ENCODE results near the gene EPDR1. TPM values are rescaled to one million over a fixed set of nuclear protein-coding genes. Genes with fewer than 3 reads are reported as not detected.

Gene EPDR1
- polyA plus RNA-seq, 1 experiment, result 0.20 TPM

DNA sequence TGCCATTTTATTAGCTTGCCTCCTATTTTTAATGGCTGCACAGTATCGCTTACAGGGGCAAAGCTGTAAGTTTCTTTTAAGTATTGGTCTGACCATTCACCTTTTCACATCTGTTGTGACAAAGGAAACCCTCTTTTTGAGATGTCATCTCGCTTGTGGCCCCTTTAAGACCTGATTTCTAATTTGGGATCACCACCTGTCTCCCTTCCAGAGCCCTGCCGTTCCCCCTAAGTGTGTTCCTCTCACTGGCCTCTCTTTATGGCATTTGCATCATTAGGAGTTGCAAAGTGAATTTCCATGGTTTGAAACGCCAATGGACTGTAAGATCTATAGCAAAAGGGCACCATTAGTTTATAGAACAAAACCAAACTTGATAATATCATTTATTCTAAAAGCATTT, 1.4 kb downstream of the EPDR1 start:
- no peak overlapping the region for H3K27ac ChIP-seq (ENCODE audit: low read depth, low read length)
- TF ChIP-seq, protein P1, sequence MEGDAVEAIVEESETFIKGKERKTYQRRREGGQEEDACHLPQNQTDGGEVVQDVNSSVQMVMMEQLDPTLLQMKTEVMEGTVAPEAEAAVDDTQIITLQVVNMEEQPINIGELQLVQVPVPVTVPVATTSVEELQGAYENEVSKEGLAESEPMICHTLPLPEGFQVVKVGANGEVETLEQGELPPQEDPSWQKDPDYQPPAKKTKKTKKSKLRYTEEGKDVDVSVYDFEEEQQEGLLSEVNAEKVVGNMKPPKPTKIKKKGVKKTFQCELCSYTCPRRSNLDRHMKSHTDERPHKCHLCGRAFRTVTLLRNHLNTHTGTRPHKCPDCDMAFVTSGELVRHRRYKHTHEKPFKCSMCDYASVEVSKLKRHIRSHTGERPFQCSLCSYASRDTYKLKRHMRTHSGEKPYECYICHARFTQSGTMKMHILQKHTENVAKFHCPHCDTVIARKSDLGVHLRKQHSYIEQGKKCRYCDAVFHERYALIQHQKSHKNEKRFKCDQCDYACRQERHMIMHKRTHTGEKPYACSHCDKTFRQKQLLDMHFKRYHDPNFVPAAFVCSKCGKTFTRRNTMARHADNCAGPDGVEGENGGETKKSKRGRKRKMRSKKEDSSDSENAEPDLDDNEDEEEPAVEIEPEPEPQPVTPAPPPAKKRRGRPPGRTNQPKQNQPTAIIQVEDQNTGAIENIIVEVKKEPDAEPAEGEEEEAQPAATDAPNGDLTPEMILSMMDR (IDR thresholded peaks at IDR 0.05; ENCODE audit: low read depth, low read length), result no peak
- no peak overlapping the region for H3K4me3 ChIP-seq (ENCODE audit: low read depth, low read length)
- peaks cover 10% of the 10 kb centered on the region for H3K9me3 ChIP-seq (ENCODE audit: control insufficient read depth, insufficient read depth, low read length)
- no peak for DNase-seq (ENCODE audit: low read depth, low spot score)
- no peaks in the 10 kb centered on the region for H3K27me3 ChIP-seq (ENCODE audit: control insufficient read depth, insufficient read depth, low read length)
- POLR2A ChIA-PET, result no interaction called here
- CTCF ChIA-PET, result no interaction called here

DNA sequence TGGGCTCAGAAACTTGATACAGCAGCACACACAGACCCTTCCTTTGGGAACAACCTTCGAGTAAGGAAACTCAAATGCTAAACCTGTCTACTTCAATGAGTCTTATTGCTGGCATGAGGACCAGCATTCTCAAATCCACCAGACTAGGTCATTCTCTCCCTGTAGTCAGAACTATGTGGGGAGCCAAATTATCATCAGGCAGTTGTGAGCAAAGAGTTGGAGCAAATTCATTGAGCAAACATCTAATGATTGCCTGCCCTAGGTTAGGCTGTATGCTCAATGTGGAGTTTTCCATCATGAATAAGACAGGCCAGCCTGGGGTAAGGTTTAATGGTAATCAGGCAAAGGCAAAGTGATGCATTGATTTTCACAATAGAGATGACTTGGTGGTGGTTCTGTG, 3.6 kb downstream of the EPDR1 start:
- POLR2A ChIA-PET, result no interaction called here
- Histone ChIP-seq H3K27ac (ENCODE audit: low read depth, low read length) (no peak overlapping the region), H3K4me3 (ENCODE audit: low read depth, low read length) (no peak overlapping the region), H3K9me3 (ENCODE audit: control insufficient read depth, insufficient read depth, low read length) (peaks cover 10% of the 10 kb centered on the region), H3K27me3 (ENCODE audit: control insufficient read depth, insufficient read depth, low read length) (no peaks in the 10 kb centered on the region)
- no peak for DNase-seq (ENCODE audit: low read depth, low spot score)
- TF ChIP-seq, protein P1 (IDR thresholded peaks at IDR 0.05; ENCODE audit: low read depth, low read length), result no peak
- CTCF ChIA-PET, result no interaction called here

DNA sequence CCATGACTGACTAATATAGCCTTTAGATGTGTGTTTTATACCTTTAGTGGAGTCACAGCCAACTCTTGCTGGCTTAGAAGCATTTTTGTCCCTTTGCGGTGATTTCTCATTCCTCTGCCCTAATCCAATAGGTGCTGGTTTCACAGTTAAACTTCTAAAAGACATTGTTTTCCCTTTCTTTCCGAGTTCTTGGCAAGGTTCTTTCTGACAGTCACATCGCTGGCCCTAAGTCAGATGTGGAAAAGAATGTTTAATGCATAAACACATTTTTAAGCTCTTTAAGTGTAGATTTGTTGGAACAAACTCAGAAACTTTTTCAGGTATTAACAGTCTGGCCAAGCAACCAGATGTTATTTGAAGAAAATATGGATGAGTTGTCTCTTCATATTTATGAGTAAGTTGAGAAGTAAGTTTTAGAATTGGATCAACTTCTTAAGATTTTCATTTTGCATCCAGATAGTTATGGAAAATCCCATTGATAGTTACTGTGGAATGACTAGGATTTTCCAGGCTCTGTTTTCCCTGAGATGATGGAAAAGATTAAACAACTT, 4.1 kb downstream of the EPDR1 start:
- no peak for DNase-seq (ENCODE audit: low read depth, low spot score)
- Histone ChIP-seq H3K4me3 (ENCODE audit: low read depth, low read length) (no peak overlapping the region), H3K9me3 (ENCODE audit: control insufficient read depth, insufficient read depth, low read length) (peaks cover 11% of the 10 kb centered on the region), H3K27ac (ENCODE audit: low read depth, low read length) (no peak overlapping the region), H3K27me3 (ENCODE audit: control insufficient read depth, insufficient read depth, low read length) (no peaks in the 10 kb centered on the region)
- POLR2A ChIA-PET, result no interaction called here
- TF ChIP-seq, protein P1 (IDR thresholded peaks at IDR 0.05; ENCODE audit: low read depth, low read length), result no peak
- CTCF ChIA-PET, result no interaction called here

DNA sequence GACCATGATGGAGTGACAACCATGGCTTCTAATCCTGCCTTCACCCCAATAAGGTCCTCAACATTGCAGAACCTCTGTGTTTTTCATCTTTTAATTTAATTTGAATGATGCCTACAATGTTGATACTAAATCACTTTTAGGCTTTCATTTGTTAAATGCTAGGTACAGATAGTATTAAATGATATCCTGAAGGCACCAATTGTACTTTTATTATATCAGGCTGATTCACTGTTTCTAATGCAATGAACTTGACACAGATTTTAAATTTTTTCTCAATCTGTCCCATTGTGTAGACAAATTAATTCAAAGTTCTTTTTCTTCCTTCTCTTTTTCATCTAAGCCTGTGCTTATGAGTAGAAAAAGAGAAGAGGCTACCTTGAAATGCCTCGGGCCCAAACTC, 5.2 kb downstream of the EPDR1 start:
- ChIA-PET CTCF (no interaction called here), POLR2A (no interaction called here)
- H3K9me3 ChIP-seq (ENCODE audit: control insufficient read depth, insufficient read depth, low read length), result peaks cover 17% of the 10 kb centered on the region
- TF ChIP-seq, protein P1 (IDR thresholded peaks at IDR 0.05; ENCODE audit: low read depth, low read length), result no peak
- no peak for DNase-seq (ENCODE audit: low read depth, low spot score)
- H3K4me3 ChIP-seq (ENCODE audit: low read depth, low read length), result no peak overlapping the region
- no peak overlapping the region for H3K27ac ChIP-seq (ENCODE audit: low read depth, low read length)
- no peaks in the 10 kb centered on the region for H3K27me3 ChIP-seq (ENCODE audit: control insufficient read depth, insufficient read depth, low read length)

DNA sequence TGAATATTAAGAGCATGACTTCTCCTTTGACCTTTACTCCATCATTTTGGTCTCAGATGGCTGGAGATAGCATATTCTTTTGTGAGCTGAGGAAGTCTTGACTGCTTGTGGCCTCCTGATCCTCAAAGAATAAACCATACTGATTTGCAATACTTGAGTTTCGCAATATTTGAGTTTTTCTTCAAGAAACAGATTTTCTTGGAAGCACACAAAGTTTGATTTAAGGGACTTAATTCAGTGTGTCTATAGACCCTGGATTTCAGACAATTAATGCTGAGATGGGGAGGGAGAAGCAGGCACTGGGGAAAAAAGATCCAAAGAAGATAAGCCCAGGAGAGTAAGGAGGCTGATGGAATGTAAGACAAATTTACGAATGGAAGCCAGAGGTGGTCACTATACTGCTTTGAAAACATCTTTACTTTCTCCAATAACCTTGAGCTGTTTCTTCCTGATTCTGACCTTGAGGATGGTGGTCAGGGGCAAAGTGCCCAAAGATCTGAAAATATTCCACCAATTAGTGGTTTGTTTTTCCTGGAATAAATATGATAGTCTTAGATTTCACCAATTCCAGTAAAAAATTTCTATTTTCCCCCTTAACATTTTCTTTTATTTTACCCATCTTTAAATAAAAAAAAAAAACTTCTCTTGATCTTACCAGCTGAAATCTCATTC, 7.5 kb downstream of the EPDR1 start:
- H3K27ac ChIP-seq (ENCODE audit: low read depth, low read length), result no peak overlapping the region
- H3K4me3 ChIP-seq (ENCODE audit: low read depth, low read length), result no peak overlapping the region
- DNase-seq (ENCODE audit: low read depth, low spot score), result no peak
- TF ChIP-seq, protein P1 (IDR thresholded peaks at IDR 0.05; ENCODE audit: low read depth, low read length), result no peak
- peaks cover 14% of the 10 kb centered on the region for H3K9me3 ChIP-seq (ENCODE audit: control insufficient read depth, insufficient read depth, low read length)
- ChIA-PET CTCF (no interaction called here), POLR2A (no interaction called here)
- H3K27me3 ChIP-seq (ENCODE audit: control insufficient read depth, insufficient read depth, low read length), result no peaks in the 10 kb centered on the region

Data from AG04450 (cell line).